GM23338 (cell line): Measurements from ENCODE around the gene NDUFS7. TPM values are rescaled to one million over a fixed set of nuclear protein-coding genes. Genes with fewer than 3 reads are reported as not detected.

ENCODE experiments used
- CREB1 ChIP-seq: fragments of 250-450 bp; sonication (Bioruptor Pico); IDR thresholded peaks from 2 replicates; pipeline ENCODE4 v1.5.0; 2020; ENCODE audit warnings: low read depth, mild to moderate bottlenecking, moderate library complexity
- ETS1 ChIP-seq: IDR thresholded peaks from 2 replicates; pipeline ENCODE4 v1.6.1; 2016; ENCODE audit warnings: antibody characterized with exemption
- JUNB ChIP-seq: IDR thresholded peaks from one replicate; pipeline ENCODE4 v1.6.1; 2016; ENCODE audit warnings: antibody characterized with exemption; ENCODE audit not compliant: unreplicated experiment
- NANOG ChIP-seq: IDR thresholded peaks from 2 replicates; pipeline ENCODE4 v1.6.1; 2016; ENCODE audit warnings: antibody characterized with exemption, borderline replicate concordance
- POLR2AphosphoS5 ChIP-seq: IDR thresholded peaks from 2 replicates; pipeline ENCODE4 v1.6.1; 2016; ENCODE audit warnings: antibody characterized with exemption, low read depth
- REST ChIP-seq: IDR thresholded peaks from one replicate; pipeline ENCODE4 v1.6.1; 2018; ENCODE audit warnings: antibody characterized with exemption; ENCODE audit not compliant: unreplicated experiment
- ZNF331 ChIP-seq: fragments of 250-450 bp; sonication (Bioruptor Pico); IDR thresholded peaks from 2 replicates; pipeline ENCODE4 v1.5.0; 2020; ENCODE audit warnings: low read depth, mild to moderate bottlenecking, moderate library complexity
- ZNF462 ChIP-seq: fragments of 250-450 bp; sonication (Bioruptor Pico); IDR thresholded peaks from 2 replicates; pipeline ENCODE4 v1.5.0; 2020; ENCODE audit warnings: mild to moderate bottlenecking, moderate library complexity
- polyA plus RNA-seq: library from polyadenylated mRNA; unstranded; fragments of >200 nt; fragmentation: Nextera tagmentation; extraction: Ambion mirVana; gene quantifications from 2 replicates; pipeline ENCODE4 v1.2.1, GENCODE V29; 2016
- total RNA-seq: library from RNA; depleted of rRNA; stranded (reverse); fragments of >200 nt; shearing (Covaris generic); gene quantifications from 2 replicates; pipeline ENCODE4 v1.2.3, GENCODE V29; 2014

Gene NDUFS7
- total and polyA plus RNA-seq, 2 experiments from 2014 or later: 132 to 203 TPM

GRCh38 chr19:1362387-1363257, 21.1 kb upstream of the NDUFS7 start (continued):
- TF ChIP-seq ZNF462 (CRISPR knock-in tag) (no peak), NANOG (no peak), POLR2AphosphoS5 (no peak), REST (no peak), ZNF331 (CRISPR knock-in tag) (no peak), ETS1 (no peak), CREB1 (CRISPR knock-in tag) (no peak), JUNB (no peak)
